Natural killer cell (primary cell): Measurements from ENCODE around the gene CAP1. TPM values are rescaled to one million over a fixed set of nuclear protein-coding genes. Genes with fewer than 3 reads are reported as not detected.

Experiments
- ATAC-seq, 3 donors: fragments of 150-1000 bp in 2 of 3; fragments of 200-7000 bp in 1 of 3; cut with Tn5 transposase; 1 replicate in 1 of 3; 2 replicates in 2 of 3; pipeline ENCODE4 v1.10.0; 2021; ENCODE audit warnings: mild to moderate bottlenecking in 2 of 3, moderate library complexity in 2 of 3
- DNase-seq, 2 donors: peaks; one replicate each; pipeline versions ENCODE4 v3.0.0 to v3.0.0-alpha.2; 2013 to 2021; ENCODE audit warnings: mixed read lengths in 1 of 2
- H3K27ac ChIP-seq: one replicate; pipeline ENCODE4 v1.5.1; 2013; ENCODE audit warnings: mild to moderate bottlenecking, low read length
- H3K27me3 ChIP-seq: one replicate; pipeline ENCODE4 v1.6.1; 2013; ENCODE audit warnings: low read length; ENCODE audit not compliant: control insufficient read depth, insufficient read depth
- H3K36me3 ChIP-seq: one replicate; pipeline ENCODE4 v1.6.1; 2013; ENCODE audit warnings: low read length; ENCODE audit not compliant: control insufficient read depth, insufficient read depth
- H3K4me1 ChIP-seq: one replicate; pipeline ENCODE4 v1.6.1; 2013; ENCODE audit warnings: low read length; ENCODE audit not compliant: control insufficient read depth, insufficient read depth
- H3K4me3 ChIP-seq: one replicate; pipeline ENCODE4 v1.5.1; 2013; ENCODE audit warnings: low read length
- H3K9me3 ChIP-seq: one replicate; pipeline ENCODE4 v1.6.1; 2013; ENCODE audit warnings: low read length; ENCODE audit not compliant: control insufficient read depth, insufficient read depth
- H3K27ac Mint-ChIP-seq, 2 donors: one replicate each; pipeline ENCODE4 v1.8.0; 2022; ENCODE audit warnings: mild to moderate bottlenecking in 2 of 2, mixed read lengths in 2 of 2, moderate library complexity in 1 of 2
- H3K27me3 Mint-ChIP-seq, 2 donors: one replicate each; pipeline ENCODE4 v1.8.0; 2022; ENCODE audit warnings: low read depth in 2 of 2, mixed read lengths in 2 of 2
- H3K36me3 Mint-ChIP-seq: one replicate; pipeline ENCODE4 v1.8.0; 2022; ENCODE audit warnings: mixed read lengths
- H3K4me1 Mint-ChIP-seq, 2 donors: one replicate each; pipeline ENCODE4 v1.8.0; 2022; ENCODE audit warnings: mixed read lengths in 2 of 2
- H3K4me3 Mint-ChIP-seq: one replicate; pipeline ENCODE4 v1.8.0; 2022; ENCODE audit warnings: mild to moderate bottlenecking, moderate library complexity, mixed read lengths
- H3K9me3 Mint-ChIP-seq, 2 donors: one replicate each; pipeline ENCODE4 v1.8.0; 2022; ENCODE audit warnings: mixed read lengths in 2 of 2
- CTCF ChIP-seq: fragments of 200-600 bp; IDR thresholded peaks from one replicate; pipeline ENCODE4 v1.8.0; 2022; ENCODE audit warnings: antibody characterized with exemption
- WGBS: methylation state at CpG from one replicate; pipeline ENCODE4 v1.1.7; 2013; ENCODE audit warnings: missing lambda C conversion rate; ENCODE audit not compliant: insufficient coverage; 5-methylcytosine and 5-hydroxymethylcytosine counted together
- intact Hi-C: fragments of 100-400 bp; cut with micrococcal nuclease; formaldehyde crosslinking; loops from one replicate; pipeline ENCODE4 v1.14.2; 2022
- total RNA-seq, 4 donors: library from RNA; stranded (reverse); fragments of 120-200 nt in 1 of 4; gene quantifications; one replicate each; pipeline versions ENCODE4 v1.2.3 to v1.2.4, GENCODE V29; 2013 to 2022

The CAP1 gene
- total RNA-seq, 3 donors from 2014 or later (not counting 1 experiment from before 2014, with no cell fraction given), result 482 to 541 (median 537) TPM

GRCh38 chr1:40014253-40014706, 26.2 kb upstream of the CAP1 start:
- Mint-ChIP-seq H3K4me3 (no peak overlapping the region), H3K4me1 (peaks cover 4 to 10% of the 10 kb centered on the region in 2 donors), H3K9me3 (no peaks in the 10 kb centered on the region), H3K36me3 (no peaks in the 10 kb centered on the region), H3K27me3 (no peaks in the 10 kb centered on the region), H3K27ac (peak overlapping the region; percentile 48 to 51)
- H3K4me1 ChIP-seq, result peaks cover 4% of the 10 kb centered on the region
- peak; percentile 36 to 66 (median 57) for ATAC-seq
- peak in 1 of 2 donors; percentile 63 for DNase-seq
- intact Hi-C loops, result no loop called here
- H3K36me3 ChIP-seq, result no peaks in the 10 kb centered on the region
- H3K27ac ChIP-seq, result no peak overlapping the region
- H3K4me3 ChIP-seq, result no peak overlapping the region
- TF ChIP-seq CTCF, result no peak
- no peaks in the 10 kb centered on the region for H3K9me3 ChIP-seq
- H3K27me3 ChIP-seq, result no peaks in the 10 kb centered on the region
- WGBS, result 59% methylated on average over 3 of the region's 3 CpGs

- no peaks in the 10 kb centered on the region for H3K9me3 ChIP-seq
- Mint-ChIP-seq H3K9me3 (no peaks in the 10 kb centered on the region), H3K27ac (peak overlapping the region in 1 of 2 donors; percentile 51), H3K4me3 (no peak overlapping the region), H3K4me1 (peaks cover 4 to 11% of the 10 kb centered on the region in 2 donors), H3K36me3 (no peaks in the 10 kb centered on the region), H3K27me3 (no peaks in the 10 kb centered on the region)
- H3K27me3 ChIP-seq, result no peaks in the 10 kb centered on the region
- no peak overlapping the region for H3K27ac ChIP-seq
- intact Hi-C loops, result no loop called here
- H3K36me3 ChIP-seq, result no peaks in the 10 kb centered on the region
- peaks cover 4% of the 10 kb centered on the region for H3K4me1 ChIP-seq
- WGBS, result 75% methylated on average over 7 of the region's 10 CpGs
- DNase-seq (no peak), ATAC-seq (no peak)
- no peak overlapping the region for H3K4me3 ChIP-seq
- TF ChIP-seq CTCF, result no peak
Observed at GRCh38 chr1:40014812-40015594, 25.5 kb upstream of the CAP1 start.

- H3K9me3 Mint-ChIP-seq, result no peaks in the 10 kb centered on the region
- no peak for DNase-seq
- intact Hi-C loops, result no loop called here
- no peaks in the 10 kb centered on the region for H3K36me3 Mint-ChIP-seq
- H3K4me1 Mint-ChIP-seq, result peaks cover 4 to 11% of the 10 kb centered on the region in 2 donors
- H3K27ac Mint-ChIP-seq, result no peak overlapping the region
- peaks cover 4% of the 10 kb centered on the region for H3K4me1 ChIP-seq
- H3K4me3 Mint-ChIP-seq, result no peak overlapping the region
- H3K9me3 ChIP-seq, result no peaks in the 10 kb centered on the region
- 87% methylated on average over 3 of the region's 5 CpGs for WGBS
- ATAC-seq, result no peak
- no peaks in the 10 kb centered on the region for H3K36me3 ChIP-seq
- no peak overlapping the region for H3K4me3 ChIP-seq
- no peak for TF ChIP-seq CTCF
- no peaks in the 10 kb centered on the region for H3K27me3 ChIP-seq
- no peaks in the 10 kb centered on the region for H3K27me3 Mint-ChIP-seq
- H3K27ac ChIP-seq, result no peak overlapping the region
Observed at GRCh38 chr1:40017951-40018575, 22.5 kb upstream of the CAP1 start.
